Stimulated activated memory B cell treated with anti-CD40 and anti-IgM and Interleukin-4, amounts not matched to agents 10 μg/mL and 1 μg/mL and 100 μg/mL, for 72 hours (primary cell): ENCODE measurements around the gene ZBTB7C.

Experiments used
- ATAC-seq: fragments of 150-1000 bp; cut with Tn5 transposase; 2 replicates; pipeline ENCODE4 v1.10.0; 2021
- H3K27ac Mint-ChIP-seq: one replicate; pipeline ENCODE4 v1.8.0; 2022; ENCODE audit warnings: mild to moderate bottlenecking, mixed read lengths
- H3K27me3 Mint-ChIP-seq: one replicate; pipeline ENCODE4 v1.8.0; 2022; ENCODE audit warnings: mixed read lengths
- H3K36me3 Mint-ChIP-seq: one replicate; pipeline ENCODE4 v1.8.0; 2022; ENCODE audit warnings: mixed read lengths
- H3K4me1 Mint-ChIP-seq: one replicate; pipeline ENCODE4 v1.8.0; 2022; ENCODE audit warnings: mixed read lengths
- H3K4me3 Mint-ChIP-seq: one replicate; pipeline ENCODE4 v1.8.0; 2022; ENCODE audit warnings: mild to moderate bottlenecking, moderate library complexity, mixed read lengths
- H3K9me3 Mint-ChIP-seq: one replicate; pipeline ENCODE4 v1.8.0; 2022; ENCODE audit warnings: mixed read lengths

The ZBTB7C gene

DNA sequence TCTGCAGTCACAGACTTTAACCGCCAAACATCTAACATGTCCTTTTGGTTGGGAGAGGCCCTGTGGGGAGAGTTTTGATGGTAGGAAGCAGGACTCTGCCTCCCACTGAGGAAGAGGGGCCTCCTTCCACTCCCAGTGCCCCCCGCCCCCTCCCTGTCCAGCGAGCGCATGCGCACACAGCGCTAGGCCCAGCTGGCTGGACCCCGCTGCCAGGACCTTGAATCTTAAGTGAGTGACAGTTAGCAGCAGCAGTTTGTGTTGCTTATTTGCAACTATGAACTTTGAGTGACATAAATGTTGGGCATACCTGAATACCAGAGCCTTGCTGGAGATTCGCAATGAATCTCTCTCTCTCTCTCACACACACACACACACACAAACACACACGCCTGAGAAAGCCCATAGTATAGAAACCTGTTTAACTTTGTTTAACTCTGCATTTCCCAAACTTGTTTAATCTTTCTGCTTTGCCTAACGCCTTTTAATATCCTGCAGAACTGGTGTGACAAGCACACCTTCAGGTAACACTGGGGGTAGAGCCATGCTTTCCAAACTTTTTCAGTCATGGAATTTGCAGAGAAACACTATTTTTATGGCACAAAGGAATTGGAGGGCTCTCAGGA, 344.1 kb downstream of the ZBTB7C start:
- no peaks in the 10 kb centered on the region for H3K36me3 Mint-ChIP-seq
- no peak for ATAC-seq
- no peak overlapping the region for H3K4me3 Mint-ChIP-seq
- no peak overlapping the region for H3K27ac Mint-ChIP-seq
- H3K4me1 Mint-ChIP-seq, result no peaks in the 10 kb centered on the region
- no peaks in the 10 kb centered on the region for H3K9me3 Mint-ChIP-seq
- peaks cover 26% of the 10 kb centered on the region for H3K27me3 Mint-ChIP-seq

DNA sequence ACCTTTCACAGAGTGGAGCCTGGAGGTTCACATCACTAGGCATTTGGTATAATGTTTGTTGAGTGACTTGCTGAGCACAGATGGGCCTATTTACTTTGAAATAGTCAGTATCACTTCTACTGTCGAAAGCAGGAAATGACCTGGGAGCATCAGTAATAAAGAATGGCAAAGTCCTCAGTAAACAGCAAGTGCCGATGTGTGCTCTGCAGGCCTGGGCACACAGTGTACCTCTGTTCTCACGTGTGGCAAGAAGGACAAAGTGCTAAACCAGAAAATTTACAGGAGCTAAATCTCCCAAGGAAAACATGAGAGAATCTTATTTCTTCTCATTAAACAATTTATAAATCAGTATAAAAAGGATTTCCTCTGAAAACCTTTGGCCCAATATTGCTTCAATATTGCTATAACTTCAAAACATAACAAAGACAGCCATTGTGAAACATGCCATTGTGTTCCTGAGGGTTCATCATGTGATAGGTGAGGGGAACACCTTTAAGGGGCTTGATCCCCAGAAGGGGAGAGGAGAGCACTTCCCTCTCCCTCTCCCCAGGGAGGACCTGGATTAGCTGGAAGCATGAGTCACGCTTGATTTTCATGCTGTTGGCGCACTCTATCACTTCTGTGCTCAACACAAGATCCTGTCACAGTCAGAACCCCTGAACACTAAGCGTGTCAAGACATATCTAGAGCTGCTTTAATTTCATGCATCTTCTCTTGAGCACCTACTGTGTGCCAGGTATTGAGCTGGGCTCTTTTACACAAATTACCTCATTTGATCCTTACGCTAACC, 347.2 kb downstream of the ZBTB7C start:
- H3K4me1 Mint-ChIP-seq, result no peaks in the 10 kb centered on the region
- peaks cover 46% of the 10 kb centered on the region for H3K27me3 Mint-ChIP-seq
- ATAC-seq, result no peak
- H3K4me3 Mint-ChIP-seq, result no peak overlapping the region
- H3K36me3 Mint-ChIP-seq, result no peaks in the 10 kb centered on the region
- H3K9me3 Mint-ChIP-seq, result no peaks in the 10 kb centered on the region
- no peak overlapping the region for H3K27ac Mint-ChIP-seq

DNA sequence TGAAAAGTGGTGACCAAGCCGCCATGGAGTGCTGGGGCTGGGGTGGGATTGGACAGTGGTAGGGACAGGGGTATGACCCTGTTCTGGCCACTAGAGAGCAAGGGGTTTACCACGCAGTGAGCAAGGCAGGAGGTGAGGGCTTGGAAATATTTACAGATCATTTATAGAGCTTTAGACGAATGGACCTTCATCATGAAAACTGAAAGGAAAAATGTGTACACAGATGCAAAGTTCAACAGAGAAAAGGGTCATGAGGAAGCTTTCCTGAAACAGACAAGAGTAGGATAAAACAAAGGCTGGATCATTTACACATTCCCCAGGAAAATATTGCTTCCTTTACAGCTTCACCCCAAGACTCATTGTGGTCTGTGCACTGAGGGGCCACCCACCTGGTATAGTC, 348.2 kb downstream of the ZBTB7C start:
- ATAC-seq, result no peak
- H3K4me3 Mint-ChIP-seq, result no peak overlapping the region
- no peaks in the 10 kb centered on the region for H3K4me1 Mint-ChIP-seq
- H3K27ac Mint-ChIP-seq, result no peak overlapping the region
- no peaks in the 10 kb centered on the region for H3K9me3 Mint-ChIP-seq
- peaks cover 44% of the 10 kb centered on the region for H3K27me3 Mint-ChIP-seq
- no peaks in the 10 kb centered on the region for H3K36me3 Mint-ChIP-seq

DNA sequence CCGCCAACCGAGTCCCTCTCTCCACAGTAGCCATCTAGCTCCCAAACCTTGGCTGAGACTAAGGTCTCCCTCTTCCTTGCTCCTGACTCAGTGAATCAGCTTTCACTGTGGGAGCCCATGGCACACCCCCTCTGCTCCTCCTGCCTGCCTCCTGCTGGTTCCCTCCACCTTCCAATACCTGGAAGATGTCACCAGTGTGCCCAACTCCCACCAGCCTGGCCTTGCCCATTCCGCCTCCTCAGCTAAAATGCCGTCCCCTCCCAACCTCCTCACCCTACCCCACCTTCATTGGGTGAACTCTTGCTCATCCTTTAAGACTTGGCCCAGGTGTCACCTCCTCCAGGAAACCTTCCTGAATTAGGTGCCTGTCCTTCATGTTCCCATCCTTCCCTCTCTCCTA, 348.8 kb downstream of the ZBTB7C start:
- Mint-ChIP-seq H3K27me3 (peaks cover 47% of the 10 kb centered on the region), H3K27ac (no peak overlapping the region), H3K4me1 (no peaks in the 10 kb centered on the region), H3K9me3 (no peaks in the 10 kb centered on the region), H3K36me3 (no peaks in the 10 kb centered on the region), H3K4me3 (no peak overlapping the region)
- ATAC-seq, result no peak

DNA sequence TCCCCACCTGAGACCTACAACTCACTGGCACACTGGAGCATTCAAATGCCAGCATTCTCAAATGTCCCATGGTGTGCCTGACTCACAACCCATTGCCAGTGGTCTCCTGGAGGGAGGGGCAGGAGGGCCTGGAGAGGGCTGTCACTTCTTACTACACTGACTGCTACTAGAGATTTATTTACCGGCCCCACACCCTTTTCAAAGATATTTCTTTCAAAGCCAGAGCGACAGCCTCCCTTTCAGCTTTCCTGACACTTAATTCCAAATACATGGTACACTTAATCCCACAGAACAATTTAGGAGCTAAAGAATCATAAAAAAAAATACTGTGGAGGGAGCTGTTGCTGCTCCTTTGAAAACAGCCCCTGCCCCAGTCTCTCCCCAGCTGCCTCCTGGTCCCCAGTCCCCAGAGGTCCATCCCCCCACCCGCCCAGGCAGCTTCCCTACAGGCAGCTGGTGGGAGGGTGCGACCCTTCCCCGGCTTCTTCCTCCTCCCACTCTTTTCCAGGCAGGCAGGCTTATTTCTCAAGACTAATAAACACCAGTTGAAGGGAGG, 349.6 kb downstream of the ZBTB7C start:
- Mint-ChIP-seq H3K4me1 (no peaks in the 10 kb centered on the region), H3K27me3 (peaks cover 55% of the 10 kb centered on the region)

DNA sequence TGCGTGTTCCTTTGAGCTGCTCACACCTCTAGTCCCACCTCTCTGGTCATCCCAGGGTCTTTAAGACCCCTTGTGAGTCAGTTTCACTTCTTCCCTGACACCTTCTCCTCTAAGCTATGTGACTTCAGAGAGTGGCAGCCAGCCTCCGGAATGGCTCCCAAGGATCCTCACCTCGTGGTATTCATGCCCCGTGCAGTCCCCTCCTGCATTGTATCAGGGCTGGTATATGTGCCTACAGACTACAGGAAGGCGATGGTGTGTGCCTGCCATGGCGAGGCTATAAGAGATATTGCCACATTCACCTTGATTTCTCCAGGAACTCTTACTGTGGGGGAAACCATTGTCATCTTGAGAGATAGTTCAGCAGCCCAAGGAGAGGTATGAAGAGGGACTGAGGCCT, 350.7 kb downstream of the ZBTB7C start:
- Mint-ChIP-seq H3K9me3 (no peaks in the 10 kb centered on the region), H3K36me3 (no peaks in the 10 kb centered on the region), H3K4me1 (no peaks in the 10 kb centered on the region), H3K4me3 (no peak overlapping the region), H3K27me3 (peaks cover 65% of the 10 kb centered on the region), H3K27ac (no peak overlapping the region)
- ATAC-seq, result no peak

More for the DNA sequence above, 349.6 kb downstream of the ZBTB7C start:
- H3K4me3 Mint-ChIP-seq, result no peak overlapping the region
- H3K9me3 Mint-ChIP-seq, result no peaks in the 10 kb centered on the region
- H3K27ac Mint-ChIP-seq, result no peak overlapping the region
- ATAC-seq, result no peak
- no peaks in the 10 kb centered on the region for H3K36me3 Mint-ChIP-seq

DNA sequence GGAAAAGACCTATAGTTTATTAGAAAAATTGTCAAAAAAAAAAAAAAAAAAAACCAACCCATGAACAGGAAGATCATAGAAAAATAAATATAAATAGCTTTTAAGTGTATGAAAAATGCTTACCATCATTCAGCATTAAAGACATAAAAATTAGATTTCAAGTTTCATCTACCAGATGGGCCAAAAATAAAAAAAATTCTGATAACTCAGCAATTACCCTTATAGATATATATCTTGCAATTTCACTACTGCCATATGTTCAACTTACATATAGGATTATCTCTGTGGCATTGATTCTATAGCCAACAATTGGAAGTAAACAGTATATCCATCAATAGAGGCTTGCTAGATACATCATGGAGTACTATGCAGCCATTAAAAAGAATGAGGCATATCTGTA, 352.2 kb downstream of the ZBTB7C start:
- H3K4me1 Mint-ChIP-seq, result no peaks in the 10 kb centered on the region
- no peak overlapping the region for H3K4me3 Mint-ChIP-seq
- peaks cover 71% of the 10 kb centered on the region for H3K27me3 Mint-ChIP-seq
- no peaks in the 10 kb centered on the region for H3K36me3 Mint-ChIP-seq
- H3K9me3 Mint-ChIP-seq, result no peaks in the 10 kb centered on the region
- ATAC-seq, result no peak
- no peak overlapping the region for H3K27ac Mint-ChIP-seq

DNA sequence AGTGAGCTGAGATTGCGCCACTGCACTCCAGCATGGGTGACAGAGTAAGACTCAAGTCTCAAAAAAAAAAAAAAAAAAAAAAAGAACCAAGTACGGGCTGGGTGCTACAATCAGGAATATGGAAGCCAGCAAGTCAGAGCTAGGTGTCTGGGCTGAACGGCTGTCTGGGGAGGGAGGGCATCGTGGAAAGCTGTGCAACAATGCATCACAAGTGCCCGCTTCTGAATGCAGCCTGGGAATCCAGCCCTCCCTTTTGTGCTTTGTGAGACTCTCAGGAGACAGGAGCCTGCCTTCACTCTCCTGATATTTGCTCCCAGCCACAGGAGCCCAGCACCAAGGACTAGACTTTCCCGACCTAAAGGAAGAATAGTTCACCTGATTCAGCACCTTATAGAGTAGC, 353.8 kb downstream of the ZBTB7C start:
- no peak for ATAC-seq
- Mint-ChIP-seq H3K4me1 (no peaks in the 10 kb centered on the region), H3K9me3 (no peaks in the 10 kb centered on the region), H3K27me3 (peaks cover 81% of the 10 kb centered on the region), H3K27ac (no peak overlapping the region), H3K4me3 (no peak overlapping the region), H3K36me3 (no peaks in the 10 kb centered on the region)

DNA sequence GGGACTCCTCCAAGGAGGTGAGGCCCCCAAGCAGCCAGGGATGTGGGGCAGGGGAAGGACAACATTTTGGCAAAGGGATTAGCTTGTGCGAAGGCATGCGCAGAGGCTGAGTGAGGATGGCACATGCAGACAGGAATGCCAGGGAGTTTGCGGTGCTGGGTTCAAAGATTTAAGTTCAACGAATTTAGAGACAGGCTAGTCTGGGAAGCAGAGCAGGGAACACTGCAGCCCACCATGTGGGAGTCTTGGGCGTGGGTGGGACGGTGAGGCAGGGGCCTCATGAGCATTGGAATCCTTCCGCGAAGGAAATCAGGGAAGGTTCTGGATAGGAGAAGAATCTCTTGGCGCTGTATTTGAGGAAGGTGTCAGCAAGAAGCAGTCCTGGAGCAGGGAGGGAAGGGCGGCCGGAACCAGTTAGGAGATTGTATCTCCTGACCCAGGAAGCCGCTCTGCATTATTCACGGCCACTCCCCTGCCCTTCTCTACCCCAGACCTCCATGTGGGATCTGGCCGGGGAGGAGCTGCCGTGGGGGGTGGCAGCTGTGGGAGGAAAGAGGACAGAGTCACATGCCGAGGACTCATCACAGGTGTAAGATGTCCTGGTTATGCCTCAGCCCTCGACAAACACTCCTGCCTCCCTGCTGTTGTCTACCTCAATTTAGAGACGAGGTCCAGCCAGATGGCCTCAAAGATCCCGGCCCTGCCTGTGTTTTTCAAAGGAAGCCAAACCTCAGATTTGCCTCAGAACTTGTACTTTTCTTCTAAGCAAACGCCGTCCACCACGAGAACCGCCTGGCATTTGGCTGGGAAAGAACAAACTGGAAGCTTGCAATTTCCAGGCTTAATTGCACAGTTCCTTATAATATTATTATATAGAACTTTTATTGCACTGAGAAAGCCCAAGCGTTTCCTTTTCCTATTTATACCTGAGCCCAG, 355.0 kb downstream of the ZBTB7C start:
- H3K4me1 Mint-ChIP-seq, result no peaks in the 10 kb centered on the region
- H3K36me3 Mint-ChIP-seq, result no peaks in the 10 kb centered on the region
- H3K27ac Mint-ChIP-seq, result no peak overlapping the region
- no peak for ATAC-seq
- H3K9me3 Mint-ChIP-seq, result no peaks in the 10 kb centered on the region
- H3K27me3 Mint-ChIP-seq, result peaks cover 74% of the 10 kb centered on the region
- H3K4me3 Mint-ChIP-seq, result no peak overlapping the region

DNA sequence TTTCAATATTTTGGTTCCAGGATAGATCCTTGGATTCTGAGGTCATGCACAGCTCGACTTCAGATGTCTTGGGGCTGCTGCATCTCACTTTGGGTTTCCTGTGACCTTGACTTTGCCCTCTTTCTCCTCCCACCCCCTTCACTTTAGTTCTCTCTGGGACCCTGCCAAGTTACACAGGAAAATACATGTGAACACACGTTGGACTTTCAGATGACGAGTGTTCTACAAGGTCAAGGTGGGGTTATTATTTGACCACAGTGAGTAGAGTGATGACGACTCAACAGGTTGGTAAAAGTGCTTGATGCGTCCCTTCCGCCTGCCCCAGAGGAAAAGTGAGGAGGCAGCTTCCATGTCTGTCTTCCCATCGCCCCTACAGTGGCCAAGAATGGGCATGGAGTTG, 356.3 kb downstream of the ZBTB7C start:
- no peak overlapping the region for H3K4me3 Mint-ChIP-seq
- peaks cover 68% of the 10 kb centered on the region for H3K27me3 Mint-ChIP-seq
- no peaks in the 10 kb centered on the region for H3K4me1 Mint-ChIP-seq
- H3K27ac Mint-ChIP-seq, result no peak overlapping the region
- no peaks in the 10 kb centered on the region for H3K36me3 Mint-ChIP-seq
- H3K9me3 Mint-ChIP-seq, result no peaks in the 10 kb centered on the region
- no peak for ATAC-seq

DNA sequence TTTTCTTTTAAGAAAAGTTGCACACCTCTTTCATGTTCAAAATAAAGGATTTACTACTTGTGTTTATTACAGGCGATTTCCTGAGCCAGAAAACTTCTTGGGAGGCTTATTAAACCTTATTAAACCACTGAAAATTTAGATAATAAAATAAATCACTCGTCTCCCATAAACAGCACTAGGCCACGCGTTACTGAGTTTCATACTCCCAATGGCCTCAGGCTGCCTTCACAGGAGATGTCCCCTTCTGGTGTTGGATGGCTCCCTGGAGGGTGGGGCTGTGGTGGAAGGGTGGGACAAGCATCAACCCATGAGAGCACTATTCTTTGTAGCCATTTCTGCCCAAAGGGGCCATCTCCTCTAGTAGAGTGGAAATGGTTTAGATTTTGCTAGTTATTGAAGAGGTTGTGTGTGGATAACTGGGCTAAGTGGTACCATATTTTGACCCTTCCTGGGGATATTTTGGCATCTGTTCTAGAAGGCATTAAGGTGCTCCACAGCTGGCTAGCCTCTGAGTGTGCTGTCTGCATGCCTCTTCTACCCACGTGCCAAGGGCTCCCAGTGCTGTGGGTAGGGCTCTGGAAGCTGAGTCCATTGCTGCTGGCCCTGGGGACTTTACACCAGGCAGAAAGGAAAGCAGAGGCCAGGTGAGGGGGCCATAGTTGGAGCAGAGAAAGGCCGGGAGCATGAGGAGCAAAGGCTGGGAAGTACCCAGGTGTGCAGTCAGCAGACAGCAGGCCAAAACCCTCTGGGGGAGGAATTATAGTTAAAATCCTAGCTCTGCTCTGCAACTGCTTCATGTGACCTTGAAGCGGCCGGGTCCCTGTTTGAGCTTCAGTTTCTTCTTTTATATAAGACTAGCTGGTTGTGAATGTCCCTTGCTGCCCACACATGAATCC, 357.0 kb downstream of the ZBTB7C start:
- H3K9me3 Mint-ChIP-seq, result no peaks in the 10 kb centered on the region
- no peak overlapping the region for H3K4me3 Mint-ChIP-seq
- peaks cover 73% of the 10 kb centered on the region for H3K27me3 Mint-ChIP-seq
- no peaks in the 10 kb centered on the region for H3K4me1 Mint-ChIP-seq
- H3K36me3 Mint-ChIP-seq, result no peaks in the 10 kb centered on the region
- no peak overlapping the region for H3K27ac Mint-ChIP-seq
- no peak for ATAC-seq

DNA sequence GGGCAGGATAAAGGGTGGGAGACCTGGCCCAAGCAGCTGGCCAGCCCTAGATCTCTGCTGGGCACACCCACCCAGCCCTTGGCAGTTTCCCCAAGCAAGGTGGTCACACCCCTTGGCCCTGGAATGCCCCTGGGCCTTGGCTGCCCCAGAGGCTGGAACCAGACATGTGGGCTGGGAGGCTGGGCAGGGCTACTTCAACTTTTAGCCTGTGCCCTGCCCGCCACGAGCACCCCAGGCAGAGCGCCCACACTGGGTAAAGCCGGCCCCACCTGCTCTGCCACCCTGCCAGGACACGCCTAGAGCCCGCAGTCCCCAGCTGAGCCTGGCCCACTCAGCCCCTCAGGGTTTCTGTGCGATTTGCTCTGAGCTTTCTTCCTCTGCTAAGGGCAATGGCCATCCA, 359.0 kb downstream of the ZBTB7C start:
- H3K4me1 Mint-ChIP-seq, result no peaks in the 10 kb centered on the region
- no peak for ATAC-seq
- H3K36me3 Mint-ChIP-seq, result no peaks in the 10 kb centered on the region
- H3K27me3 Mint-ChIP-seq, result peaks cover 63% of the 10 kb centered on the region
- H3K9me3 Mint-ChIP-seq, result no peaks in the 10 kb centered on the region
- H3K27ac Mint-ChIP-seq, result no peak overlapping the region
- no peak overlapping the region for H3K4me3 Mint-ChIP-seq

DNA sequence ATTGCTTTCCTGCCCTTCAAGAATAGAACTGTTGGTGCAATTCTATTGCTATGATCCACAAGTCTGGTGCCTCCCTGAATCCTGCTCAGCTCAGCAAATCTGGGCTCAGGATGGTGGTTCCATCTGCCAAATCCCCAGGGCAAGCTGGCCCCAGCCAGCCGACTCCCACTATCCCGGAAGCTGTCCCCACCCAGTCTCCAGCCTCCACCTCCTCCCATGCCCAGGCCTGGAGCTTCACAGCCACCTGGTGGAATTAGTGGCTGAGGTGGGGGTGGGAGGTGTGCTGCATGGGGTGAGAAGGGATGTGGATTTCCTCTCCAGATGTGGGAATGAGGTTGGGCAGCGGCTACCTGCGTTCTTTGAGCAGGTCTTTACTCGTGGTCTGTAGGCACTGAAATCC, 359.4 kb downstream of the ZBTB7C start:
- Mint-ChIP-seq H3K36me3 (no peaks in the 10 kb centered on the region), H3K4me1 (no peaks in the 10 kb centered on the region), H3K9me3 (no peaks in the 10 kb centered on the region), H3K27ac (no peak overlapping the region), H3K4me3 (no peak overlapping the region), H3K27me3 (peaks cover 59% of the 10 kb centered on the region)
- no peak for ATAC-seq

DNA sequence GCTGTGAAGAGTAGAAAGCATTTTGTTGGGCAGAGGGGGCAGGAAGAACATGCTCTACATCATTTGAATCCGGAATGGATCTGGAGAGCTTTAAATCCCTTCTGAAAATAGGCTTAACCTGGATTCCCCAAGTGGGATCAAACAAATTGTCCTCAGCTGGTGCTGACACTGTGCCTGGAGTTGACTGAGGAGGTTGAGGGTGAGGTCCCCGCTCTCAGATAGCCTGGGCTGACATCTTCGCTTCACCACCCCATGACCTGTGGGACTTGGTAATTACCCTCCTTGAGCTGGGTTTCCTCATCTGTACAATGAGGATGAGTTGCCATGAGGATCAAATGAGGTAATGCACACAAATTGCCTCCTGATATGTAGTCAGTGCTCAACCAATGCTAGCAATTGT, 360.9 kb downstream of the ZBTB7C start:
- Mint-ChIP-seq H3K9me3 (peaks cover 3% of the 10 kb centered on the region), H3K4me3 (no peak overlapping the region), H3K4me1 (no peaks in the 10 kb centered on the region), H3K36me3 (no peaks in the 10 kb centered on the region), H3K27me3 (peaks cover 44% of the 10 kb centered on the region), H3K27ac (no peak overlapping the region)
- no peak for ATAC-seq
